ENCODE results near the gene C20orf204.

The C20orf204 gene

GRCh38 chr20:64021124-64021975 lies 14.6 kb upstream of the C20orf204 start:
- Histone ChIP-seq H3K4me2 (ENCODE audit: low read length) (no peak overlapping the region), H3K79me2 (ENCODE audit: low read length) (0 out of 2 replicates have a peak, but pooled peaks cover 2% of the 10 kb centered on the region), H3K27me3 (ENCODE audit: low read depth, low read length) (no peaks in the 10 kb centered on the region), H4K20me1 (ENCODE audit: insufficient read depth, low read length) (0 out of 2 replicates have a peak, but pooled peaks cover 3% of the 10 kb centered on the region), H3K9me3 (ENCODE audit: insufficient read depth, low read length) (no peaks in the 10 kb centered on the region), H3K36me3 (replicated peaks; ENCODE audit: low read depth, low read length) (peaks cover 56% of the 10 kb centered on the region), H3K4me1 (ENCODE audit: low read length) (no peaks in the 10 kb centered on the region), H3K4me3 (ENCODE audit: low read length) (no peak overlapping the region), H2AFZ (ENCODE audit: low read depth, low read length) (no peak overlapping the region), H3K27ac (ENCODE audit: low read length) (no peak overlapping the region), H3K9ac (ENCODE audit: low read length) (no peak overlapping the region)
- TF ChIP-seq EZH2phosphoT487 (IDR thresholded peaks at IDR 0.05; ENCODE audit: low read depth): no peak
- TF ChIP-seq, protein P1, sequence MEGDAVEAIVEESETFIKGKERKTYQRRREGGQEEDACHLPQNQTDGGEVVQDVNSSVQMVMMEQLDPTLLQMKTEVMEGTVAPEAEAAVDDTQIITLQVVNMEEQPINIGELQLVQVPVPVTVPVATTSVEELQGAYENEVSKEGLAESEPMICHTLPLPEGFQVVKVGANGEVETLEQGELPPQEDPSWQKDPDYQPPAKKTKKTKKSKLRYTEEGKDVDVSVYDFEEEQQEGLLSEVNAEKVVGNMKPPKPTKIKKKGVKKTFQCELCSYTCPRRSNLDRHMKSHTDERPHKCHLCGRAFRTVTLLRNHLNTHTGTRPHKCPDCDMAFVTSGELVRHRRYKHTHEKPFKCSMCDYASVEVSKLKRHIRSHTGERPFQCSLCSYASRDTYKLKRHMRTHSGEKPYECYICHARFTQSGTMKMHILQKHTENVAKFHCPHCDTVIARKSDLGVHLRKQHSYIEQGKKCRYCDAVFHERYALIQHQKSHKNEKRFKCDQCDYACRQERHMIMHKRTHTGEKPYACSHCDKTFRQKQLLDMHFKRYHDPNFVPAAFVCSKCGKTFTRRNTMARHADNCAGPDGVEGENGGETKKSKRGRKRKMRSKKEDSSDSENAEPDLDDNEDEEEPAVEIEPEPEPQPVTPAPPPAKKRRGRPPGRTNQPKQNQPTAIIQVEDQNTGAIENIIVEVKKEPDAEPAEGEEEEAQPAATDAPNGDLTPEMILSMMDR (IDR thresholded peaks at IDR 0.05; ENCODE audit: low read depth, low read length): no peak

DNA sequence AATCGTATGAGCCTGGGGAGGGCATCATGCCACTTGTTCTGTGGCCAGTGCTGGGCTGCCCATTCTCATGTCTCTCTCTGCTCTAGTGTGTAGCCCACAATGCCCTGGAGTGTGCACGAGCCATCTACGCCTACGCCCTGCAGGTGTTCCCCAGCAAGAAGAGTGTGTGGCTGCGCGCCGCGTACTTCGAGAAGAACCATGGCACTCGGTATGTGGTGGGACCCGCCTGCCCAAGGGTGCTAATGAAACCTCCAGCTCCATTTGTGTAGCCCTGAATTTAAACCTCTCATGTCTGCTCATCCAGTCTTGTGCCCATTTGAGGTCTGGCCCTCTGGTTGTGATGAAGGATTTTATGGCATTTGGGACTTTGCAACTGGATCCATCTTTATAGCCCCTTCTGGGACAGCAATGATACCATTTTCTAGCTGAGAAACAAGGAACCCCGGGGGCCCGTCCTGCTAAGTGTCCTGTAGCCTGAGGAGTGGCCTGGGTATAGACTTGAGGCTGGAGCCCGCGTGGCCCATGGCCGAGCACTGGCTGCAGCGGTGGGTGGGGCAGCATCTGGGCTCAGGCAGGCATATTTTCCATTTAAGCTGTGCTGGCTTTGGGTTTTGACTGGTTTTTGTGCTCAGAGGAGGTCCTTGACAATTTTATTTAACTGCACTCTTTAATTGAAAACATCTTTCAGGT lies 13.2 kb upstream of the C20orf204 start:
- Histone ChIP-seq H3K36me3 (replicated peaks; ENCODE audit: low read depth, low read length) (peaks cover 61% of the 10 kb centered on the region), H4K20me1 (ENCODE audit: insufficient read depth, low read length) (0 out of 2 replicates have a peak, but pooled peaks cover 3% of the 10 kb centered on the region), H3K4me2 (ENCODE audit: low read length) (no peak overlapping the region), H3K9ac (ENCODE audit: low read length) (no peak overlapping the region), H2AFZ (ENCODE audit: low read depth, low read length) (no peak overlapping the region), H3K4me3 (ENCODE audit: low read length) (no peak overlapping the region), H3K27ac (ENCODE audit: low read length) (no peak overlapping the region), H3K4me1 (ENCODE audit: low read length) (no peaks in the 10 kb centered on the region), H3K27me3 (ENCODE audit: low read depth, low read length) (no peaks in the 10 kb centered on the region), H3K9me3 (ENCODE audit: insufficient read depth, low read length) (no peaks in the 10 kb centered on the region), H3K79me2 (ENCODE audit: low read length) (0 out of 2 replicates have a peak, but pooled peaks cover 2% of the 10 kb centered on the region)
- no peak for TF ChIP-seq EZH2phosphoT487 (IDR thresholded peaks at IDR 0.05; ENCODE audit: low read depth)
- TF ChIP-seq, protein P1 (IDR thresholded peaks at IDR 0.05; ENCODE audit: low read depth, low read length): no peak

DNA sequence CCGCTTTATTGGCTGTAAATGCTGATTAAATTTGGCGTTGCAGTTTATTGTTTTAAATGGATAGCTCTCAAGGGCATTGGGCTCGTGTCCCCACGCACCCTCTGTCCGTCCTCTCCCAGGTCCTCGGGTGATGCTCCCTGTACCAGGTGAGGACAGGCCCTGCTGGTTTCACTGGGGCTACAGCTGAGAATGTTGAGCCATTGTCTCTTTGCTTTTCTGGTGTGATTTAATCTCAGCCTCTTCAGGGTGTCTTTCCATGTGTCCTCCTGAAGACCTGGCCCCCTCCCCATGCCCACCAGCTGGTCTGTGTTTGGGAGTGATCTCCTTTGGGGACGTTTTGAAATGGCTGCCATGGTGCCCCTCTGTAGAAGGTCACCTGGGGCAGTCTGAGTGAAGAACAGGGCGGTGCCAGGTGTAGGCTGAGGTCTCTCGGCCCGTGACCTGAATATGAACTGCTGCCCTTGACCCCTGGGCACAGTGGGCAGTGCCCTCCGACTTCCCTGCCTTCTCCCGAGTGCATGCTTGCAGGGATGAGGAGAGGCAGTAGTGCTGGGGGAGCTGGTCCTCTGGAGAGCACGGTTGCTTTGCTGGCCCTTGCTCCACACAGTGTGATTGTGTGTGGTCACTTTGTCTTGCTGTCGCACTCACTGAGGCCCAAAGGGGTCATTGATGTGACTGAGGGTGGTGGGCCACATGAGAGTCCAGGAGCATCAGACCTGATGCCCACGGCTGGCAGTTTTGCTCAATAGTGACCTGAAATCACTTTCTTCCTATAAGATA lies 12.4 kb upstream of the C20orf204 start:
- Histone ChIP-seq H3K36me3 (replicated peaks; ENCODE audit: low read depth, low read length) (peaks cover 61% of the 10 kb centered on the region), H4K20me1 (ENCODE audit: insufficient read depth, low read length) (0 out of 2 replicates have a peak, but pooled peaks cover 3% of the 10 kb centered on the region)
- TF ChIP-seq, protein P1 (IDR thresholded peaks at IDR 0.05; ENCODE audit: low read depth, low read length): no peak
- TF ChIP-seq EZH2phosphoT487 (IDR thresholded peaks at IDR 0.05; ENCODE audit: low read depth): no peak

More for the DNA sequence above, 12.4 kb upstream of the C20orf204 start:
- H3K9me3 ChIP-seq (ENCODE audit: insufficient read depth, low read length): no peaks in the 10 kb centered on the region
- no peak overlapping the region for H2AFZ ChIP-seq (ENCODE audit: low read depth, low read length)
- no peak overlapping the region for H3K9ac ChIP-seq (ENCODE audit: low read length)
- no peak overlapping the region for H3K27ac ChIP-seq (ENCODE audit: low read length)
- H3K4me1 ChIP-seq (ENCODE audit: low read length): no peaks in the 10 kb centered on the region
- H3K4me2 ChIP-seq (ENCODE audit: low read length): no peak overlapping the region
- no peak overlapping the region for H3K4me3 ChIP-seq (ENCODE audit: low read length)
- 0 out of 2 replicates have a peak, but pooled peaks cover 2% of the 10 kb centered on the region for H3K79me2 ChIP-seq (ENCODE audit: low read length)
- H3K27me3 ChIP-seq (ENCODE audit: low read depth, low read length): no peaks in the 10 kb centered on the region

Data from OCI-LY3 (cell line).